Daoy (cell line): ENCODE measurements around the gene XYLT1. TPM values are rescaled to one million over a fixed set of nuclear protein-coding genes. Genes with fewer than 3 reads are reported as not detected.
A peak's percentile ranks its signal among the peaks of the same experiment; 100 is the strongest.

Source experiments
- DNase-seq: peaks from one replicate; pipeline ENCODE4 v3.0.0-alpha.2; 2015; ENCODE audit warnings: low read depth
- total RNA-seq: library from RNA; depleted of rRNA; stranded (reverse); fragments of >200 nt; shearing (Covaris generic); gene quantifications from 2 replicates; pipeline ENCODE4 v1.2.3, GENCODE V29; 2014

Gene XYLT1
- total RNA-seq, 1 experiment from 2014 or later, result 6.9 TPM

- peak; percentile 21 for DNase-seq
These were observed 136.7 kb downstream of the XYLT1 start for GRCh38 chr16:17334096-17334495.

- no peak for DNase-seq
These were observed 137.5 kb downstream of the XYLT1 start for GRCh38 chr16:17333229-17333628.

GRCh38 chr16:17331991-17332390, 138.8 kb downstream of the XYLT1 start:
- DNase-seq, result no peak

GRCh38 chr16:17331071-17331607, 139.6 kb downstream of the XYLT1 start:
- no peak for DNase-seq

- no peak for DNase-seq
These were observed 140.7 kb downstream of the XYLT1 start for GRCh38 chr16:17330044-17330443.

DNA sequence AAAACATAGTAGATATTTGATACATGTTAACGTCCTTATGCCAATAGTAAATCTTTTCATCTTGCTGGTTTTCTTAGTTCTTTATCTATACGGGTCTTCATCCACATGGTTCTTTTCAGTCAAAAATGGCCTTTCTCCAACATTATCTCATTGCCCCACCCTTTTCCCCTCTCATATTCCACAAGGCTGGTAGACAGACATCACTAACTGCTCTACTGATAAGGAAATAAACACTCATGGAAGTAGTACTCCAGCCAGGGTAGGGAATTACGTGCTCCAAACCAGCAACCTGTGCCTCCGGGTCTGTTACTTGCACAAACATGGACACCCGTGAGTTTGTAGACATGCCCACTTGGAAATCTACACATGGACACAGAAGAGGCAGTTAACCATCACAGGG, 141.4 kb downstream of the XYLT1 start:
- DNase-seq, result no peak

- no peak for DNase-seq
These were observed 141.8 kb downstream of the XYLT1 start for GRCh38 chr16:17328932-17329331.

- no peak for DNase-seq
These were observed 143.0 kb downstream of the XYLT1 start for GRCh38 chr16:17327664-17328335.

DNA sequence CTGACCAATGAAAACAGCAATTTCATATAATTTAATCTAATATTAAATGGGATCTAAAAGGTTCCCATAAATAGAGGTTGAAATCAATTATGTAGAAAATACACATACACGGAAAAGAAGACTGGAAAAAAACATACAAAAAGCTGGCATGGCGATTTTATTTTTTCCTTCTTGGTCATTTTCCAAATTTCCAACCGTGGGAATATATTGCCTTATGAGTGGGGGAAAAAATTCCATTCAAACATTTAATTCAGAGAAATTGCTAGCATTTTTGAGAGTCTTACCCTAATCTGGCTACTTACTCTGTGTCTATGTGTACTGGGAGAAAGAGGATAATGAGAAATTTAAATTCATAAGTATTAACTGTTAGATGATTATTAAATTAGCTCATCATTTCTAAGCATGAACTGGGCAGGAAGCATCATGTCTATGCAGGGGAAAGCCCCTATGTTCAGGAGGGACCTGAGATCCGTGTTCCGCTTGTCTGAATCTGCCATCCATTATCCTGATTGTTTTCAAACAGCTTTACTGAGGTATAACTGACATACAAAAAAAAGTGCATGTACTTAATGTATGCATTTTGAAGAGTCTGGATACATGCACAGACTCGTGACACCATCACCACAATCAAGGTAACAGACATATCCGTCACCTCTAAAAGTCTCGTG, 145.2 kb downstream of the XYLT1 start:
- no peak for DNase-seq

- no peak for DNase-seq
These were observed 146.3 kb downstream of the XYLT1 start for GRCh38 chr16:17324451-17324850.

DNA sequence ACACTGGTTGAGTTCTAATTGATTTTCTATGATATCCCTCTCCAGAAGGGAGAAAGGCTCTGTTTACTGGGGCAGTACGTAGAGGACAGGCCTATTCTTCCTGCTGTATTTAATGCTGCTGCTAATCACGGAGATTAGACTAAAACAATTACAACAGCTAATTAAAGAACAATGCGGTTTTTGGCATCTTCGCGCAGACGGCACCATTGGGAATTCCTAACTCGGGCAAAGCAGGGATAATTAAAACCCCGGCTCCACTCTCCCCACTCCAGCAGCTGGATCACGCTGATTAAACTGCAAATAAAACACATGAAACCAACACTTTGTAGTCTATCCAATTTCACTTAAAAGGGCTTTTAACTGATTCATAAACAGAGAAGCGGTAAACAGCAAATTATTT, 147.6 kb downstream of the XYLT1 start:
- no peak for DNase-seq

DNA sequence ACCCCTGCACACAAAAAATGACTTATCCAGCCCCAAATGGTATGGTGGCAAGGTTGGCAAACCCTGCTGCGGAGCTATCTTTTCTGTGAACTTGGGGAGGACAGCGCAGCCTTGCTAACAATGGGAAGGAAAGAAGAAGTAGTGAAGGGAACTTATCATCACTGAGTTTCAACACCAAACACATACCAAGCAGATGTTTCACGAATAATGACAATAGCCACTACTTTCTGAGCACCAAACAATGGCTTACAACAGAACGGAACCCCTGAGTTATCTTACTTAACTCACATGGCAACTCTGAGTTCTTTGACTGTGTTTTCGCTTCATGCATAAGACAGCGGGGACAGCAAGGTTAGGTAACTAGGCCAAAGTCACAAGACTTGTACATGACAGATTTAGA, 148.9 kb downstream of the XYLT1 start:
- no peak for DNase-seq

GRCh38 chr16:17320009-17320408, 150.8 kb downstream of the XYLT1 start:
- no peak for DNase-seq

DNA sequence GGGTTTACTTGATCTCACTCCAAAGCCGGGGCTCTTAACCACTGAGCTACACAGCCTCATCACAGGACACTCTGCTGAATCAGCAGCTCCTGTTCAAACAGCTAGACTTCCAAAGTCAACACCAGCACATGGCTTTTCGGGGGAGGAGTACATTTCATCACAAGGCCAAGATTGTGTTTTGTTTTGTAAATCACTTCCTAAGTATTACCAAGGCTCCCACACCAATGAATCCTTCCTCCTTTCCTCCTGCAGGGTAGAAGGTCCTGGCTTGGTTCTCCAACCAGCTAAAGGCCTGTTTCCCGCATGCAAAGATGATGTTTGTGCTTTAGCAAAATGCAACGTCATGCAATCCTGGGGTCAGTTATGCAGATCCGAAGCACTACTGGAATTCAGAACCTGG, 152.5 kb downstream of the XYLT1 start:
- peak; percentile 25 for DNase-seq

DNA sequence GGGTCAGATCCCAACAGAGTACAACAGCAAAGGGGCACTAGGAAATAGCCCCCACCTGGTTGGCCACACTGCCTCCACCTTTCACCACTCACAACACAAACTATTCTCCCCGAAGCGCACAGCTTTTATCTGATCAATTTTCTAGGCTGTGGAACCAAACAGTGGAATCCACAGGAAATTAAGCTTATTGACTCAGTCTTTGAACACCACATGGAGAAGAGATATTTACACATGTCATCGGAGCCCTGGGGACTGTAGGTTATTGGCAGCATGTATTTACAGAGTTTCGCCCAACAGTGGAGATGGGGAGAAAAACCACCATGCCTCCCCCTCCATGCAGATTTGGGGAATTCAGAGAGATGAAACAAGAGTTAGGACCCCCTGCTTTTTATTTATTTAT, 154.8 kb downstream of the XYLT1 start:
- DNase-seq, result no peak

GRCh38 chr16:17313793-17314547, 156.8 kb downstream of the XYLT1 start:
- DNase-seq, result no peak

- DNase-seq, result peak; percentile 8
These were observed 157.6 kb downstream of the XYLT1 start for GRCh38 chr16:17313085-17313611.

DNA sequence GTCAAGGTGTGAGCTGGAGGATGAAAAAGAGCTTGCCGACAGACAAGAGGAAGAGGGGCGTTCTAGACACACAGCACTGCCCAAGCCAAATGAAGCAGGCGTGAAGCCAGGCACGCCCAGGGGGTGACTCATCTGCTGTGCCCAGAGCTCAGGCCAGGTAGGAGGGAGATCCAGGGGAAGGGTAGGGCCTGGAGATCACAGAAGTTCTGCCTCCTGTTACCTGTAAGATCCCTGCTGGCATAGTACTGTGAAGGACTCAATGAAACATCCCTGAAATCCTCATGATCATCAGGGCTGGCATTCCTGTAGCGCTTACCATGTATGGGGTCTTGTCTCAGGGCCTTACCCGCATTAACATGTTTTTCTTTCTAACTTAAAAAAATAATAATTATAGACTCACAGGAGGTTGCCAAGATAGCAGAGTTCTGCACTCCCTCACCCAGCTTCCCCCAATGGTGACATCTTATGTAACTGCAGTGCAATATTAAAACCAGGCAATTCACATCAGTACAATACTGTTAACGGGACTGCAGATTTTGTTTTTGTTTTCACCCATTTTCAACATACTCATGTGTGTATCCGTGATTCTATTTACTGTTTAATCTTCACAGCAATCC, 158.6 kb downstream of the XYLT1 start:
- DNase-seq, result peak; percentile 80

DNA sequence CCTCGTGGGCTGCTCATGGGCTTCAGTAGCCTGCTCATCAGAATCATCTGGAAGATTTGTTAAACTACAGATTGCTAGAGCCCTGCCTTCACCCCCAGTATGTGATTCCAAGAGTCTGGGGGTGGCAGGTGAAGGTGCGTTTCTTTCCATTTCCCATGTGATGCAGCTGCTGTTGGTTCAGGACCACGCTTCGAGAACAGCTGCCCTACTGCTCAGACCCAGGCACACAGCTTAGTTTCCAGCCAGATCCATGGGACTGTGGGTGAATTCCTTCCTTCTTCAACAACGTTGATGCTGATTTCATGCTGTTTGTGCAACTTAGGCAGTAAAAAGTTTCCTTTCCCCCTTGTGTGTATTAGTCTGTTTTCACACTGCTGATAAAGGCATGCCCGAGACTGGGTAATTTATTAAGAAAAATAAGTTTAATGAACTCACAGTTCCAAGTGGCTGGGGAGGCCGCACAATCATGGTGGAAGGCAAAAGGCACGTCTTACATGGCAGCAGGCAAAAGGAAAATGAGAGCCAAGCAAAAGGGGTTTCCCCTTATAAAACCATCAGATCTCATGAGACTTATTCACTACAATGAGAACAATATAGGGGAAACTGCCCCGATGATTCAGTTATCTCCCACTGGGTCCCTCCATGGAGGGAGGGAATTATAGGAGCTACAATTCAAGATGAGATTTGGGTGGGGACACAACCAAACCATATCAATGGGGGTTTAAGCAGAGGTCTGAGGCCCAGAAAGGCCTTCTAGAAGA, 159.2 kb downstream of the XYLT1 start:
- no peak for DNase-seq

DNA sequence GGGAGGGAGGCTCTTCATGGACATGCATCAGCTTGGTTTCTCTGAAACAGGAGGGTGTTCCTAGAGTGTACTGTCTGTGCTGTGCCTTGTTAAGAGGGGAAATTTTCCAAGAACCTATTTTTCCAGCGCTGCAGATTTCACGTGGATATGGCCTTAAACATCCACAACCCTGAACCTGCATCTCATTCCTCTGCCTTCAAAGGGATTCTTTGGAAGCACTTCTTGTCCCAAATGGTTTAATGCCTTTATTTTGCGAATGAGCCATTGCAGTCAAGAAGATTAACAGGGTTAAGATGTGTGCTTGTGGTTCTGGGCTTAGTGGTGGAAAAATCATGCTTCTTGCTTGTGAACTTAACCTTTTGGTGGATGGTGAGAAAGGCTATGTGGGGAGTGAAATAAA, 161.2 kb downstream of the XYLT1 start:
- no peak for DNase-seq

DNA sequence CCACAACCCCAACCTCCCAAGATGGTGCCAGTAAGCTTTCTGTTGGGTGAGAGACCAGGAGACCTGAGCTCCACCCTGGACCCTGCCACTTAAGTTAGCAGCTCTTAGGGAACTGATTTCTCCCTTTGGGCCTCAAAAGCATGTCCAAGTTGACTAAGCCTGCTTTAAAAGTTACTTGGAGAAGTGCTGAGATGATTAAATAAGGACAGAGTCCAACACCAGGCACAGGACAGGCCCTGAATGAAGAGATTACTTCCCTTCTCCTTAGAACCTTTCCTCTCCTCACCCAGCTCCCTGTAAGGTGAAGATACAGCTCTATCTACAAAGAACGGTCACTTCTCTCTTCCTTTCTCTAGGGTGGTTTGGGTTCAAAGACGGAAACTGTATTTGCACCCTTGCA, 162.6 kb downstream of the XYLT1 start:
- no peak for DNase-seq
